Neural crest cell (in vitro differentiated cells): ENCODE results near the gene TCP11. TPM values are rescaled to one million over a fixed set of nuclear protein-coding genes. Genes with fewer than 3 reads are reported as not detected.
A peak's percentile ranks its signal among the peaks of the same experiment; 100 is the strongest.

Experiments used
- DNase-seq: peaks from one replicate; pipeline ENCODE4 v3.0.0; 2021; ENCODE audit warnings: low read depth, mixed read lengths, low spot score
- H3K27ac Mint-ChIP-seq: one replicate; pipeline ENCODE4 v1.8.0; 2021; ENCODE audit warnings: mild to moderate bottlenecking, mixed read lengths; ENCODE audit not compliant: unreplicated experiment
- H3K27me3 Mint-ChIP-seq: 2 replicates; pipeline ENCODE4 v1.8.0; 2021; ENCODE audit warnings: low read depth, mild to moderate bottlenecking, mixed read lengths
- H3K36me3 Mint-ChIP-seq: 2 replicates; pipeline ENCODE4 v1.8.0; 2021; ENCODE audit warnings: low read depth, mild to moderate bottlenecking, mixed read lengths
- H3K4me1 Mint-ChIP-seq: 2 replicates; pipeline ENCODE4 v1.8.0; 2021; ENCODE audit warnings: mixed read lengths
- H3K4me3 Mint-ChIP-seq: one replicate; pipeline ENCODE4 v1.8.0; 2021; ENCODE audit warnings: mild to moderate bottlenecking, mixed read lengths
- H3K9me3 Mint-ChIP-seq: 2 replicates; pipeline ENCODE4 v1.8.0; 2021; ENCODE audit warnings: mixed read lengths
- CTCF ChIP-seq: fragments of 200-600 bp; sonication (generic); conservative IDR thresholded peaks from 2 replicates; pipeline ENCODE4 v1.5.0; 2021; ENCODE audit warnings: antibody characterized with exemption, mild to moderate bottlenecking
- total RNA-seq: library from RNA; stranded (reverse); gene quantifications from 2 replicates; pipeline ENCODE4 v1.2.1, GENCODE V29; 2021

The TCP11 gene
- total RNA-seq, 1 donor from 2014 or later: not detected

- Mint-ChIP-seq H3K27me3 (no peaks in the 10 kb centered on the region), H3K4me1 (peaks cover 11% of the 10 kb centered on the region), H3K9me3 (no peaks in the 10 kb centered on the region), H3K27ac (no peak overlapping the region), H3K4me3 (no peak overlapping the region), H3K36me3 (no peaks in the 10 kb centered on the region)
- no peak for DNase-seq
- no peak for TF ChIP-seq CTCF
Measured at GRCh38 chr6:35154262-35154661, 13.1 kb upstream of the TCP11 start.

GRCh38 chr6:35152067-35152707, 11.0 kb upstream of the TCP11 start:
- Mint-ChIP-seq H3K4me3 (no peak overlapping the region), H3K4me1 (peaks cover 32% of the 10 kb centered on the region), H3K9me3 (no peaks in the 10 kb centered on the region), H3K27ac (peak overlapping the region; percentile 76), H3K27me3 (no peaks in the 10 kb centered on the region), H3K36me3 (no peaks in the 10 kb centered on the region)
- TF ChIP-seq CTCF: no peak
- DNase-seq: no peak

- TF ChIP-seq CTCF: no peak
- H3K9me3 Mint-ChIP-seq: no peaks in the 10 kb centered on the region
- no peaks in the 10 kb centered on the region for H3K36me3 Mint-ChIP-seq
- peaks cover 39% of the 10 kb centered on the region for H3K4me1 Mint-ChIP-seq
- no peaks in the 10 kb centered on the region for H3K27me3 Mint-ChIP-seq
- no peak overlapping the region for H3K4me3 Mint-ChIP-seq
- no peak for DNase-seq
- no peak overlapping the region for H3K27ac Mint-ChIP-seq
Measured at GRCh38 chr6:35151466-35151865, 10.3 kb upstream of the TCP11 start.

- Mint-ChIP-seq H3K36me3 (no peaks in the 10 kb centered on the region), H3K9me3 (no peaks in the 10 kb centered on the region), H3K4me3 (no peak overlapping the region), H3K27me3 (no peaks in the 10 kb centered on the region), H3K4me1 (peaks cover 49% of the 10 kb centered on the region), H3K27ac (no peak overlapping the region)
- no peak for DNase-seq
- no peak for TF ChIP-seq CTCF
Measured at GRCh38 chr6:35149891-35150566, 8.9 kb upstream of the TCP11 start.

GRCh38 chr6:35148167-35148741, 7.1 kb upstream of the TCP11 start:
- Mint-ChIP-seq H3K36me3 (no peaks in the 10 kb centered on the region), H3K4me1 (peaks cover 49% of the 10 kb centered on the region), H3K4me3 (peak overlapping the region; percentile 70), H3K27me3 (no peaks in the 10 kb centered on the region), H3K9me3 (no peaks in the 10 kb centered on the region), H3K27ac (peak overlapping the region; percentile 81)
- no peak for TF ChIP-seq CTCF
- peak; percentile 23 for DNase-seq
